Erythroblast (primary cell): ENCODE measurements around the gene CD81.

Experiments used
- DNase-seq, 2 experiments: peaks; one replicate each; lab custom pipeline; 2025; lab: John Stamatoyannopoulos, UW
- GATA1 ChIP-seq: IDR thresholded peaks from 2 replicates; pipeline ENCODE4 v1.6.1; 2011; ENCODE audit warnings: low read depth, mild to moderate bottlenecking, control low read depth, low read length, moderate library complexity
- POLR2A ChIP-seq: IDR thresholded peaks from 2 replicates; pipeline ENCODE4 v1.6.1; 2011; ENCODE audit warnings: mild to moderate bottlenecking, low read length

The CD81 gene

GRCh38 chr11:2402890-2403645 is 26.0 kb downstream of the CD81 start:
- no peak for DNase-seq

GRCh38 chr11:2404735-2405196 is 27.7 kb downstream of the CD81 start:
- no peak for DNase-seq
- TF ChIP-seq POLR2A (no peak), GATA1 (no peak)

More at GRCh38 chr11:2402890-2403645, 26.0 kb downstream of the CD81 start:
- no peak for TF ChIP-seq POLR2A
- no peak for TF ChIP-seq GATA1

GRCh38 chr11:2406451-2406850 is 29.3 kb downstream of the CD81 start:
- TF ChIP-seq GATA1 (no peak), POLR2A (no peak)
- no peak for DNase-seq

- no peak for DNase-seq
- no peak for TF ChIP-seq GATA1
- TF ChIP-seq POLR2A = no peak
Observed at GRCh38 chr11:2406878-2407410, 29.8 kb downstream of the CD81 start.

- TF ChIP-seq POLR2A (no peak), GATA1 (no peak)
- no peak for DNase-seq
Observed at GRCh38 chr11:2408671-2409070, 31.6 kb downstream of the CD81 start.

GRCh38 chr11:2409126-2409525 is 32.0 kb downstream of the CD81 start:
- TF ChIP-seq GATA1 (no peak), POLR2A (no peak)

GRCh38 chr11:2409611-2410468 is 32.7 kb downstream of the CD81 start:
- TF ChIP-seq POLR2A = no peak
- TF ChIP-seq GATA1 = no peak
- DNase-seq = no peak

More at GRCh38 chr11:2409126-2409525, 32.0 kb downstream of the CD81 start:
- no peak for DNase-seq

- no peak for DNase-seq
- TF ChIP-seq POLR2A (no peak), GATA1 (no peak)
Observed at GRCh38 chr11:2410616-2411015, 33.5 kb downstream of the CD81 start.

- no peak for DNase-seq
- TF ChIP-seq GATA1 (no peak), POLR2A (no peak)
Observed at GRCh38 chr11:2411446-2412305, 34.6 kb downstream of the CD81 start.

- no peak for DNase-seq
- TF ChIP-seq GATA1 (no peak), POLR2A (no peak)
Observed at GRCh38 chr11:2412323-2412722, 35.2 kb downstream of the CD81 start.

GRCh38 chr11:2413742-2414579 is 36.9 kb downstream of the CD81 start:
- no peak for DNase-seq
- TF ChIP-seq GATA1 (no peak), POLR2A (no peak)

GRCh38 chr11:2414616-2415015 is 37.5 kb downstream of the CD81 start:
- no peak for DNase-seq
- TF ChIP-seq POLR2A = no peak
- no peak for TF ChIP-seq GATA1
